ENCODE measurements around the gene RBM47. TPM values are rescaled to one million over a fixed set of nuclear protein-coding genes. Genes with fewer than 3 reads are reported as not detected.

RBM47 gene
- total RNA-seq, 1 donor from 2014 or later, result 105 TPM

DNA sequence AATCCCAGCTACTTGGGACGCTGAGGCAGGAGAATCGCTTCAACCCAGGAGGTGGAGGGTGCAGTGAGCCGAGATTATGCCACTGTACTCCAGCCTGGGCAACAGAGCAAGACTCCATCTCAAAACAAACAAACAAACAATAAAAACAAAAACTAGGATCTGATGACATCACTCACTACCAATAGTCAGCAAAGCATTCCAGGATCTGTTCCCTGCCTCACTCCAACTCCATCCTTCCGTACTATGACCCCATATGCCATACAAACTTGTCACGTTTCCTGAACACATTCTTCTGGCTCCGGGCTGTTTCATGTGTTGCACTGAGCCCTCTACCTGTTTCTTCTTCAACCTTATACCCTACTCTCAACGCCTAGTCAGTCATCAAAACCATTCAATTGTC, 47.3 kb downstream of the RBM47 start:
- TF ChIP-seq, protein P1, sequence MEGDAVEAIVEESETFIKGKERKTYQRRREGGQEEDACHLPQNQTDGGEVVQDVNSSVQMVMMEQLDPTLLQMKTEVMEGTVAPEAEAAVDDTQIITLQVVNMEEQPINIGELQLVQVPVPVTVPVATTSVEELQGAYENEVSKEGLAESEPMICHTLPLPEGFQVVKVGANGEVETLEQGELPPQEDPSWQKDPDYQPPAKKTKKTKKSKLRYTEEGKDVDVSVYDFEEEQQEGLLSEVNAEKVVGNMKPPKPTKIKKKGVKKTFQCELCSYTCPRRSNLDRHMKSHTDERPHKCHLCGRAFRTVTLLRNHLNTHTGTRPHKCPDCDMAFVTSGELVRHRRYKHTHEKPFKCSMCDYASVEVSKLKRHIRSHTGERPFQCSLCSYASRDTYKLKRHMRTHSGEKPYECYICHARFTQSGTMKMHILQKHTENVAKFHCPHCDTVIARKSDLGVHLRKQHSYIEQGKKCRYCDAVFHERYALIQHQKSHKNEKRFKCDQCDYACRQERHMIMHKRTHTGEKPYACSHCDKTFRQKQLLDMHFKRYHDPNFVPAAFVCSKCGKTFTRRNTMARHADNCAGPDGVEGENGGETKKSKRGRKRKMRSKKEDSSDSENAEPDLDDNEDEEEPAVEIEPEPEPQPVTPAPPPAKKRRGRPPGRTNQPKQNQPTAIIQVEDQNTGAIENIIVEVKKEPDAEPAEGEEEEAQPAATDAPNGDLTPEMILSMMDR (IDR thresholded peaks at IDR 0.05), result no peak
- intact Hi-C loops (cut with DNase I), result no loop called here
- H3K36me3 ChIP-seq, result no peaks in the 10 kb centered on the region
- H3K4me3 ChIP-seq, result no peak overlapping the region
- DNase-seq, result no peak
- H3K27ac ChIP-seq, result no peak overlapping the region
- peaks cover 9% of the 10 kb centered on the region for H3K4me1 ChIP-seq
- no peaks in the 10 kb centered on the region for H3K9me3 ChIP-seq
- no peaks in the 10 kb centered on the region for H3K27me3 ChIP-seq
- no peak for ATAC-seq

DNA sequence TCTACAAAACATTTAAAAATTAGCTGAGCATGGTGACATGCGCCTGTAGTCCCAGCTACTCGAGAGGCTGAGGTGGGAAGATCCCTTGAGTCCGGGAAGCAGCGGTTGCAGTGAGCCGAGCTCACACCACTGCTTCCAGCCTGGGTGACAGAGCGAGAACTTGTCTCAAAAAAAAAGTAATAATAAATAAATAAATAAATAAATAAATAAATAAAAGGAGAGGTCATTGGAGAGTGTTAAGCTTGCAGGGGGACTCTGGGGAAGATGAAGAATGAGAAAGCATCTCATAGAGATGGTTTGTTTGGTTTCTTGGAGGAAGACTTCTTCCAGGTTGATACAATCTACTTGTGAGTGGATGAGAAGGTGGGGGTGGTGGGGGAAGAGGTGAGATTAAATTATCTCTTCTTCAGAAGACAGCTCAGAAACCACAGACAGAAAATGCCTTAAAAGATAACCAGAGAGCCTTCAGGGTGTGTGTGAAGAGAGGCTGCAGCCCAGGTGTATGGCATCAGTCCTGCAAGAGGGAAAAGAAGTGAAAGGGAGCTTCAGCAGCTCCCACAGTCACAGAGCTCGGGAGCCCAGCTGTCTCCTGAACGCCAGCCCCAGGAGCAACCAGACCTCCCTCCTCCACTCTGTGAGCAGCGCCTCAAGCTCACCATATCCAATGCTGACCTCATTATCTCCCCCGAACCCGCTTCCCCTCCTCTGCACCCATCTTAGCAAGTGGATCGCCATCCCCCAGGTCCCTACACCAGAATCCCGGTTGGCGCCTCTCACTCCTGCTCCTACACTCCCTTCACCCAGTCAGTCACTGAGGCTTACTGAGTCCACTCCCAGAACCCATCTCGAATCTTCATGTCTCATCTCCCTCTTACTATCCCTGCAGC, 48.2 kb downstream of the RBM47 start:
- Histone ChIP-seq H3K36me3 (no peaks in the 10 kb centered on the region), H3K9me3 (no peaks in the 10 kb centered on the region), H3K27me3 (no peaks in the 10 kb centered on the region), H3K27ac (no peak overlapping the region), H3K4me1 (peaks cover 15% of the 10 kb centered on the region), H3K4me3 (no peak overlapping the region)
- intact Hi-C loops (cut with DNase I), result no loop called here
- TF ChIP-seq, protein P1 (IDR thresholded peaks at IDR 0.05), result no peak
- no peak for DNase-seq
- no peak for ATAC-seq

DNA sequence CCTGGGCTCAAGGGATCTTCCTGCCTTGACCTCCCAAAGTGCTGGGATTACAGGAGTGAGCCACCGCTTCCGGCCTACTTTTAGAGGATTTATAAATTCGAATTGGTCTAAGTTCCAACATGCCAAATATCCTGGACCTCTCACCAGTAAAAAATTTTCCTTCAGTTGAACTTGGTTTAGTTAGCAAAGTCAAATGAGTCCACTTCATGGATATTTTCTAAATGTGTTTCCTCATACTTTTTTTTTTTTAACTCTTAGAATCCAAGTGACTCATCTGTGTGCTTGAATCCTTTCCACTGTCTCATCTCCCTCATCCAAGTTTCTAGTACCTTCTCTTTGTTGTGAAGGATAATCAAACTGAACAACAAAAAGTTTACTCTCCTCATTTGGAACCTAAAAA, 49.7 kb downstream of the RBM47 start:
- H3K27ac ChIP-seq, result no peak overlapping the region
- ATAC-seq (no peak), DNase-seq (no peak)
- no peaks in the 10 kb centered on the region for H3K9me3 ChIP-seq
- H3K36me3 ChIP-seq, result no peaks in the 10 kb centered on the region
- peaks cover 26% of the 10 kb centered on the region for H3K4me1 ChIP-seq
- H3K4me3 ChIP-seq, result no peak overlapping the region
- intact Hi-C loops (cut with DNase I), result no loop called here
- TF ChIP-seq, protein P1 (IDR thresholded peaks at IDR 0.05), result no peak
- no peaks in the 10 kb centered on the region for H3K27me3 ChIP-seq

DNA sequence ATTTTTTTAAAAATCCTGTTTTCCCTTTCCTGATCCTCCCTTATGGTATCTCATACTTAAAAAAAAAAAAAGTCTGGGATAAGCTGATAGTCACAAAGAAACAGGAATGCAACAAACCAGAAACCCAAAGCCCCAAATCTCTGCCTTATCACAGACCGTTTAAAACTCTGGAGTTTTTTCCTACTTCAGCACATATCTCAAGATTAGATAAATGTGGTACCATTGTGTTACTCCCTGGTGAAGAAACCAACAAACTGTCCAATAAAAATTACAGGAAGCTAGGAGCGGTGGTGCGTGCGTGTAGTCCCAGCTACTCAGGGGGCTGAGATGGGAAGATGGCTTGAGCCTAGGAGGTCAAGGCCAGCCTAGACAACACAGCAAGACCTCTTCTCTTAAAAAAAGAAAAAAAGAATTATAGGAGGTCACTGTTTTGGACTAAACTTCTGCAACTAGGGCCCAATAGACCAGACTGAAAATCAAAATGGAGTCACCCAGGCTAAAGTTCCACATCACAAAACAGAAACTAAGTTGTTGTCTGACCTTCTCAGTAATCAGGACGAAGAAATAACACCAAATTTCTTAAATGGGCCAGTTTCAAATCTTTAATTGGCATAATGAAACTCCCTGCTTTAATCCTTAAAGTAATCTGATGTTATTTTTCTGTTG, 51.9 kb downstream of the RBM47 start:
- TF ChIP-seq, protein P1 (IDR thresholded peaks at IDR 0.05), result no peak
- H3K9me3 ChIP-seq, result no peaks in the 10 kb centered on the region
- ATAC-seq (no peak), DNase-seq (no peak)
- H3K4me3 ChIP-seq, result peak overlapping the region; percentile 8
- intact Hi-C loops (cut with DNase I), result no loop called here
- peak overlapping the region; percentile 86 for H3K27ac ChIP-seq
- H3K27me3 ChIP-seq, result no peaks in the 10 kb centered on the region
- peaks cover 34% of the 10 kb centered on the region for H3K4me1 ChIP-seq
- H3K36me3 ChIP-seq, result no peaks in the 10 kb centered on the region

DNA sequence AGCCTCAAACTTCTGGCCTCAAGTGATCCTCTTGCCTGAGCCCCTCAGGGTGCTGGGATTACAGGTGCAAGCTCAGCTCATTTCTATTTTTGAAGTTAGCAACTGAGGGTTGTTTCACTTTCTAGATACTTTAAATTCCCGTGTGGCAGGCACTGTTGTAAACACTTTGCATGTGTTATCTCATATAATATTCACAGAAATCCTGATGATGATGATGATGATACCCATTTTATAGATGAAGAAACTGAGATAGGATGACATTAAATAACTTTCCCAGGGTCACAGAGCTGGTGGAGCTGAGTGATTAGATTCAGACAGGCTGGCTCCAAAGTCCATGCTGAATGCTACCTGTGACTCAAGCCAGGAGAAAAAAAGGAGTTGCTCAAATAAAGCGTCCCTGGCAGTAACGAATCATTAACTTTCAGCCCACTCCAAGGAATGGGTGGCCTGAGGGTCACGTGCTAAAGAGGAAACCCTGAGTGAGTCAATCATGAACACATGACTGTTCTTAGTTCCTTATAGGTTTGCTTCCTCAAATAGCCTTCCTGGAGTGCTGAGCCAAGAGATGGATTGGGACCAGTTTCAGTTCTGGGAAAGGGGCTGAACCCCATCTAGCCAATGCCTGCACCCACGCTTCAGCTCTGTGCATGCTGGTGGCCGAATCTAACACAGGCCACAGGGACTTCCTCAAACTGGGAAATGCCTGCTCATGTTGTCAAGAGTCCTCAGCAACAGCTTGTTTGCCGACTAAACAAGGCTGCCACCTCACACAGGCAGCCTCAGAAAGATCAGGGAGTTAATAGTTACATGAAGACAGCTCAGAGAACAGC, 52.8 kb downstream of the RBM47 start:
- TF ChIP-seq, protein P1 (IDR thresholded peaks at IDR 0.05), result no peak
- no peaks in the 10 kb centered on the region for H3K36me3 ChIP-seq
- no peaks in the 10 kb centered on the region for H3K27me3 ChIP-seq
- H3K4me3 ChIP-seq, result peak overlapping the region; percentile 8
- peaks cover 34% of the 10 kb centered on the region for H3K4me1 ChIP-seq
- peak overlapping the region; percentile 86 for H3K27ac ChIP-seq
- no peaks in the 10 kb centered on the region for H3K9me3 ChIP-seq
- ATAC-seq, result peak; percentile 98
- intact Hi-C loops (cut with DNase I), result no loop called here
- peak; percentile 93 for DNase-seq

All from upper lobe of right lung (tissue), 1 donor.